ENCODE data around the gene ARHGAP26. TPM values are rescaled to one million over a fixed set of nuclear protein-coding genes. Genes with fewer than 3 reads are reported as not detected.

ARHGAP26 gene
- total RNA-seq, 1 experiment from 2014 or later = 34.5 TPM

DNA sequence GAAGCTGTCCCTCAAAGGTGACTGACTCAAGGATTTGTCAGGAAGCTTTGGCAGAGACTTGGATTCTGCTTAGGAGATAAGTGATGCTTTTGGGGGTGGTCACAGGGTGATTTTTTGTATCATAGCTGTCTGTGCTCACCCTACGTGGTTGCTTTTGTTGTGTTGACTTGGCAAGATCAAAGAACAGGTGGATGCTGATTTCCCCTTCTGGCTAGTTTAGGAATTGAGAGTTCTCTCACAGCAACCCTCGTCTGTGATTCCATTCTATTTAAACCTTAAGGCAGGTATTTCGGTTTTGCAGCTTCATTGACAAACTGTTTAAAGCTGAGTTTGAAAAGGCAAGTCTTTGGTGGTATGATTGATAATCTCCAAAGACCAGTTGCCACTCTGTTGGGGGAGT, 27.2 kb downstream of the ARHGAP26 start (continued):
- no peak for TF ChIP-seq EZH2 (IDR thresholded peaks at IDR 0.05)
- TF ChIP-seq EZH2phosphoT487 (IDR thresholded peaks at IDR 0.05; ENCODE audit: borderline replicate concordance) = no peak
- TF ChIP-seq FOSL1 (IDR thresholded peaks at IDR 0.05; ENCODE audit: low read depth) = no peak

DNA sequence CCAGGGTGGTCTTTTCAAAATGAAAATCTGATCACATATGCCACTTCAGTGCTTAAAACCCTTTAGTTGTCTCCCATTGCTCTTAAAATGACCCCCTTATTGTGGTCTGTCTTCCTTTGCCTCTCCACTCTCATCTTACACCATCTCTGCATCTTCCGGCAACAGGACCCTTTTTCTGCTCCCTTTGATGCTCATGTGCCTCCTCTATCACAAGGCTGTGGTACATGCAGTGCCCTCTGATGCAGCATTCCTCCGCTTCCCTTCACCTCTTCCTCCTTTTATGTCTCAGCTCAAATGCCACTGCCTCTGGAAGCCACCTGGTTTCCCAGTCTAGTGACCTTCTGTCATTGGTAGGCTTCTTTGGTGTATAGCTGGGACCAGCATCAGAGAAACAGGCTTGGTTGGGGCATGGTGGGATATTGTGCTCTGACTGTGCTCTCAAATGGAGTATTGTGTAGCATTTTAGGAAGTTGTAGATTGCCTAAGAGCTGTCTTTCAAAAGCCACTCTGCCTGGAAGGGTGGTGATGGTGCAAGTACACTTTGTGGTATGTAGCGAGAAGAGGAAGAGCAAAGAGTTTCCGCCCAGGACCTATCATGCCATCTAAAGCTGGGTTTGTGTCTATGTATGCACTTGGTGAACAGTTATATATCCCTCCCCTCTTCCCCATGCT, 28.1 kb downstream of the ARHGAP26 start:
- Histone ChIP-seq H3K79me2 (ENCODE audit: insufficient read depth, low read length) (peaks cover 43% of the 10 kb centered on the region), H3K9me2 (ENCODE audit: insufficient read depth) (no peaks in the 10 kb centered on the region), H2AFZ (ENCODE audit: low read depth, low read length, poor library complexity, severe bottlenecking) (no peak overlapping the region), H3K9me3 (ENCODE audit: control insufficient read depth in 1 of 2, insufficient read depth in 1 of 2, low read depth in 1 of 2, low read length in 2 of 2) (no peaks in the 10 kb centered on the region), H3K4me1 (ENCODE audit: control insufficient read depth in 1 of 2, insufficient read depth in 2 of 2, low read length in 2 of 2) (peaks cover 2 to 11% of the 10 kb centered on the region in 2 experiments; a peak in 3 of 4 replicates), H3K27ac (ENCODE audit: low read depth, low read length) (no peak overlapping the region), H3K4me3 (replicated peaks in 1 of 2; ENCODE audit: low read depth in 1 of 2, low read length in 2 of 2) (no peak overlapping the region), H3K4me2 (ENCODE audit: low read length) (no peak overlapping the region), H4K20me1 (ENCODE audit: insufficient read depth) (no peaks in the 10 kb centered on the region), H3K27me3 (ENCODE audit: insufficient read depth, low read length) (no peaks in the 10 kb centered on the region), H3K36me3 (ENCODE audit: control insufficient read depth in 1 of 2, insufficient read depth in 2 of 2, low read length in 2 of 2) (no peaks in the 10 kb centered on the region), H3K9ac (ENCODE audit: low read length) (no peak overlapping the region)
- TF ChIP-seq EZH2phosphoT487 (IDR thresholded peaks at IDR 0.05; ENCODE audit: borderline replicate concordance) = no peak
- no peak for TF ChIP-seq CEBPB (IDR thresholded peaks at IDR 0.05; ENCODE audit: low read depth)
- TF ChIP-seq FOSL1 (IDR thresholded peaks at IDR 0.05; ENCODE audit: low read depth) = no peak
- TF ChIP-seq CBX3 (IDR thresholded peaks at IDR 0.05; ENCODE audit: low read depth) = no peak
- ATAC-seq (no peak), DNase-seq (ENCODE audit: low read depth, low spot score) (no peak)
- no TSS peak for BruUV-seq (replicated peaks)
- intact Hi-C loops (cut with micrococcal nuclease) = no loop called here
- CTCF ChIA-PET = interaction anchor here (0.8 to 1.1 kb wide), 2 partner anchors 17 to 70 kb away, joined by 3 read pairs; no protein-coding TSS in a partner anchor
- RAD21 ChIA-PET (ENCODE audit: low non-redundant PET in 1 of 2, low total read pairs in 2 of 2, uncharacterized antibody in 2 of 2, unreplicated experiment in 2 of 2) = no interaction called here
- POLR2A ChIA-PET = no interaction called here

DNA sequence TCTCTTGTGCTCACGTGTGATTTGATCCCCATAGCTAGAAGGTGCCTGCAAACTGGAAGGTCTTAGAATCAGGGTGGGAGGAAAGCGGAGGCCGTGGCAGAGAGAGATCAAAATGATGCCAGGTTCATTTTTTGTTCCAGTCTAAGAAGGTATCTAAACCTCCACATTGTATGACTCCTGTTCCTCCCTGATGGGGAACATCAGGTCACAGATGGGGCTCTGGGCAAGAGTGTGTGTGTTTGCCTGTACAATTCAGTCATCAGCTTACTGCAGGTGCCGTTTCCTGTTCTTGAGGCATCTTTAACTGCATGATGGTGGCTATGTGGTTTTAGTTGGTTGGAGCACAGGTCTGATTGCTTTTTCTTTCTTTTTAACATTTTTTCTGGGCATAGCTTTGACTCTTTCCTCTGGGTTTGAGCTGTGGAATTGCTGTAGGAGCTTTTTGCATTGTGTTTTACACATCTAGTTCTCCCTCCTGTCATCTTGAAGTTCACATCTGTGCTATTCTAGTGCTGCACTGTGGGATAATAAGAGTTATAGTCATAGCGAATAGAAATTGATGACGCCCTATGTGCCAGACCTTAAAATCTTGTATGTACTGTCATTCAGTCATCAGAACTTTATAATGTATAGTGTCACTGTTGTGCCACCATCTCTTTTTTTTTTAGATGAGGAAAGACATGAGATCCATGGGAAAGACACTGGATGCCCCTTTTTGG, 30.8 kb downstream of the ARHGAP26 start:
- Histone ChIP-seq H3K4me3 (replicated peaks in 1 of 2; ENCODE audit: low read depth in 1 of 2, low read length in 2 of 2) (no peak overlapping the region), H3K9me3 (ENCODE audit: control insufficient read depth in 1 of 2, insufficient read depth in 1 of 2, low read depth in 1 of 2, low read length in 2 of 2) (no peaks in the 10 kb centered on the region), H3K9ac (ENCODE audit: low read length) (no peak overlapping the region), H3K79me2 (ENCODE audit: insufficient read depth, low read length) (peaks cover 49% of the 10 kb centered on the region), H3K27ac (ENCODE audit: low read depth, low read length) (no peak overlapping the region), H3K4me2 (ENCODE audit: low read length) (no peak overlapping the region), H3K9me2 (ENCODE audit: insufficient read depth) (no peaks in the 10 kb centered on the region), H3K27me3 (ENCODE audit: insufficient read depth, low read length) (no peaks in the 10 kb centered on the region), H2AFZ (ENCODE audit: low read depth, low read length, poor library complexity, severe bottlenecking) (no peak overlapping the region), H4K20me1 (ENCODE audit: insufficient read depth) (no peaks in the 10 kb centered on the region), H3K4me1 (ENCODE audit: control insufficient read depth in 1 of 2, insufficient read depth in 2 of 2, low read length in 2 of 2) (peaks cover 2 to 11% of the 10 kb centered on the region in 2 experiments; a peak in 3 of 4 replicates), H3K36me3 (ENCODE audit: control insufficient read depth in 1 of 2, insufficient read depth in 2 of 2, low read length in 2 of 2) (no peaks in the 10 kb centered on the region)
- CTCF ChIA-PET = no interaction called here
- DNase-seq (ENCODE audit: low read depth, low spot score) (no peak), ATAC-seq (no peak)
- POLR2A ChIA-PET = no interaction called here
- intact Hi-C loops (cut with micrococcal nuclease) = no loop called here
- BruUV-seq (replicated peaks) = no TSS peak
- RAD21 ChIA-PET (ENCODE audit: low non-redundant PET in 1 of 2, low total read pairs in 2 of 2, uncharacterized antibody in 2 of 2, unreplicated experiment in 2 of 2) = no interaction called here
- TF ChIP-seq POLR2A (IDR thresholded peaks at IDR 0.05; ENCODE audit: borderline replicate concordance, extremely low read depth, insufficient read depth, insufficient read length) (no peak), YY1 (IDR thresholded peaks at IDR 0.05; ENCODE audit: extremely low read depth, insufficient replicate concordance, low read depth, low read length) (no peak), JUND (IDR thresholded peaks at IDR 0.05) (no peak), ELF1 (IDR thresholded peaks at IDR 0.05; ENCODE audit: borderline replicate concordance, low read depth) (no peak), CBX3 (IDR thresholded peaks at IDR 0.05; ENCODE audit: low read depth) (no peak)
- TF ChIP-seq, protein P1, sequence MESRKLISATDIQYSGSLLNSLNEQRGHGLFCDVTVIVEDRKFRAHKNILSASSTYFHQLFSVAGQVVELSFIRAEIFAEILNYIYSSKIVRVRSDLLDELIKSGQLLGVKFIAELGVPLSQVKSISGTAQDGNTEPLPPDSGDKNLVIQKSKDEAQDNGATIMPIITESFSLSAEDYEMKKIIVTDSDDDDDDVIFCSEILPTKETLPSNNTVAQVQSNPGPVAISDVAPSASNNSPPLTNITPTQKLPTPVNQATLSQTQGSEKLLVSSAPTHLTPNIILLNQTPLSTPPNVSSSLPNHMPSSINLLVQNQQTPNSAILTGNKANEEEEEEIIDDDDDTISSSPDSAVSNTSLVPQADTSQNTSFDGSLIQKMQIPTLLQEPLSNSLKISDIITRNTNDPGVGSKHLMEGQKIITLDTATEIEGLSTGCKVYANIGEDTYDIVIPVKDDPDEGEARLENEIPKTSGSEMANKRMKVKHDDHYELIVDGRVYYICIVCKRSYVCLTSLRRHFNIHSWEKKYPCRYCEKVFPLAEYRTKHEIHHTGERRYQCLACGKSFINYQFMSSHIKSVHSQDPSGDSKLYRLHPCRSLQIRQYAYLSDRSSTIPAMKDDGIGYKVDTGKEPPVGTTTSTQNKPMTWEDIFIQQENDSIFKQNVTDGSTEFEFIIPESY (IDR thresholded peaks at IDR 0.05; ENCODE audit: extremely low read depth, insufficient replicate concordance, low read length) = no peak
- TF ChIP-seq, protein P2, sequence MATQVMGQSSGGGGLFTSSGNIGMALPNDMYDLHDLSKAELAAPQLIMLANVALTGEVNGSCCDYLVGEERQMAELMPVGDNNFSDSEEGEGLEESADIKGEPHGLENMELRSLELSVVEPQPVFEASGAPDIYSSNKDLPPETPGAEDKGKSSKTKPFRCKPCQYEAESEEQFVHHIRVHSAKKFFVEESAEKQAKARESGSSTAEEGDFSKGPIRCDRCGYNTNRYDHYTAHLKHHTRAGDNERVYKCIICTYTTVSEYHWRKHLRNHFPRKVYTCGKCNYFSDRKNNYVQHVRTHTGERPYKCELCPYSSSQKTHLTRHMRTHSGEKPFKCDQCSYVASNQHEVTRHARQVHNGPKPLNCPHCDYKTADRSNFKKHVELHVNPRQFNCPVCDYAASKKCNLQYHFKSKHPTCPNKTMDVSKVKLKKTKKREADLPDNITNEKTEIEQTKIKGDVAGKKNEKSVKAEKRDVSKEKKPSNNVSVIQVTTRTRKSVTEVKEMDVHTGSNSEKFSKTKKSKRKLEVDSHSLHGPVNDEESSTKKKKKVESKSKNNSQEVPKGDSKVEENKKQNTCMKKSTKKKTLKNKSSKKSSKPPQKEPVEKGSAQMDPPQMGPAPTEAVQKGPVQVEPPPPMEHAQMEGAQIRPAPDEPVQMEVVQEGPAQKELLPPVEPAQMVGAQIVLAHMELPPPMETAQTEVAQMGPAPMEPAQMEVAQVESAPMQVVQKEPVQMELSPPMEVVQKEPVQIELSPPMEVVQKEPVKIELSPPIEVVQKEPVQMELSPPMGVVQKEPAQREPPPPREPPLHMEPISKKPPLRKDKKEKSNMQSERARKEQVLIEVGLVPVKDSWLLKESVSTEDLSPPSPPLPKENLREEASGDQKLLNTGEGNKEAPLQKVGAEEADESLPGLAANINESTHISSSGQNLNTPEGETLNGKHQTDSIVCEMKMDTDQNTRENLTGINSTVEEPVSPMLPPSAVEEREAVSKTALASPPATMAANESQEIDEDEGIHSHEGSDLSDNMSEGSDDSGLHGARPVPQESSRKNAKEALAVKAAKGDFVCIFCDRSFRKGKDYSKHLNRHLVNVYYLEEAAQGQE (IDR thresholded peaks at IDR 0.05; ENCODE audit: low read depth) = no peak
